Measurements from ENCODE around the gene KRTAP12-2.

GRCh38 chr21:44702111-44702972 is 35.6 kb upstream of the KRTAP12-2 start:
- TF ChIP-seq CTCF (conservative IDR thresholded peaks at IDR 0.05 in 1 of 2, IDR thresholded peaks at IDR 0.05 in 1 of 2; ENCODE audit: low read depth in 1 of 2, low read length in 2 of 2) (no peak), EZH2 (IDR thresholded peaks at IDR 0.05; ENCODE audit: low read length, missing control alignments) (no peak)

All from fibroblast of lung (primary cell).